ENCODE results near the gene INAFM2. TPM values are rescaled to one million over a fixed set of nuclear protein-coding genes. Genes with fewer than 3 reads are reported as not detected.

The INAFM2 gene
- total and polyA plus RNA-seq, 5 donors from 2014 or later = 0.67 to 10.0 (median 2.1) TPM

- ATAC-seq (ENCODE audit: low read depth in 2 of 2) = no peak
- H3K4me3 ChIP-seq (ENCODE audit: low read depth, low read length) = no peak overlapping the region
- H3K9me3 Mint-ChIP-seq = no peaks in the 10 kb centered on the region
- H3K36me3 Mint-ChIP-seq = no peaks in the 10 kb centered on the region
- H3K36me3 ChIP-seq (ENCODE audit: control insufficient read depth, insufficient read depth, low read length) = no peaks in the 10 kb centered on the region
- H3K4me1 Mint-ChIP-seq = peaks cover 0 to 5% (median 2%) of the 10 kb centered on the region in 4 donors
- H3K4me3 Mint-ChIP-seq = no peak overlapping the region
- H3K27ac ChIP-seq (ENCODE audit: insufficient read depth, low read length, poor library complexity, severe bottlenecking) = no peak overlapping the region
- H3K27me3 Mint-ChIP-seq = no peaks in the 10 kb centered on the region
- DNase-seq = no peak
- H3K9me3 ChIP-seq (ENCODE audit: control insufficient read depth in 2 of 2, low read length in 2 of 2) = no peaks in the 10 kb centered on the region
- H3K27ac Mint-ChIP-seq = no peak overlapping the region
- H3K27me3 ChIP-seq (ENCODE audit: control insufficient read depth, insufficient read depth, low read length) = no peaks in the 10 kb centered on the region
- peaks cover 4% of the 10 kb centered on the region for H3K4me1 ChIP-seq (ENCODE audit: control insufficient read depth, insufficient read depth, low read length, poor library complexity, severe bottlenecking)
These were observed 20.7 kb downstream of the INAFM2 start for GRCh38 chr15:40344217-40344616.

GRCh38 chr15:40344631-40345120 lies 21.2 kb downstream of the INAFM2 start:
- H3K27ac Mint-ChIP-seq = no peak overlapping the region
- peaks cover 0 to 5% (median 2%) of the 10 kb centered on the region in 4 donors for H3K4me1 Mint-ChIP-seq
- H3K4me3 Mint-ChIP-seq = no peak overlapping the region
- H3K4me1 ChIP-seq (ENCODE audit: control insufficient read depth, insufficient read depth, low read length, poor library complexity, severe bottlenecking) = peaks cover 4% of the 10 kb centered on the region
- ATAC-seq (ENCODE audit: low read depth in 2 of 2) = peak; percentile 47 to 69
- H3K27me3 Mint-ChIP-seq = no peaks in the 10 kb centered on the region
- H3K36me3 Mint-ChIP-seq = no peaks in the 10 kb centered on the region
- H3K36me3 ChIP-seq (ENCODE audit: control insufficient read depth, insufficient read depth, low read length) = no peaks in the 10 kb centered on the region
- H3K27ac ChIP-seq (ENCODE audit: insufficient read depth, low read length, poor library complexity, severe bottlenecking) = no peak overlapping the region
- no peak overlapping the region for H3K4me3 ChIP-seq (ENCODE audit: low read depth, low read length)
- no peaks in the 10 kb centered on the region for H3K27me3 ChIP-seq (ENCODE audit: control insufficient read depth, insufficient read depth, low read length)
- peak; percentile 54 to 73 (median 66) for DNase-seq
- H3K9me3 ChIP-seq (ENCODE audit: control insufficient read depth in 2 of 2, low read length in 2 of 2) = no peaks in the 10 kb centered on the region
- no peaks in the 10 kb centered on the region for H3K9me3 Mint-ChIP-seq

- ATAC-seq (ENCODE audit: low read depth in 2 of 2) = no peak
- Mint-ChIP-seq H3K9me3 (no peaks in the 10 kb centered on the region), H3K27ac (peak overlapping the region in 1 of 3 donors; percentile 81), H3K4me1 (peaks cover 0 to 5% (median 2%) of the 10 kb centered on the region in 4 donors), H3K27me3 (no peaks in the 10 kb centered on the region), H3K36me3 (no peaks in the 10 kb centered on the region), H3K4me3 (no peak overlapping the region)
- Histone ChIP-seq H3K27ac (ENCODE audit: insufficient read depth, low read length, poor library complexity, severe bottlenecking) (no peak overlapping the region), H3K36me3 (ENCODE audit: control insufficient read depth, insufficient read depth, low read length) (no peaks in the 10 kb centered on the region), H3K9me3 (ENCODE audit: control insufficient read depth in 2 of 2, low read length in 2 of 2) (no peaks in the 10 kb centered on the region), H3K4me1 (ENCODE audit: control insufficient read depth, insufficient read depth, low read length, poor library complexity, severe bottlenecking) (peaks cover 4% of the 10 kb centered on the region), H3K4me3 (ENCODE audit: low read depth, low read length) (no peak overlapping the region), H3K27me3 (ENCODE audit: control insufficient read depth, insufficient read depth, low read length) (no peaks in the 10 kb centered on the region)
- DNase-seq = no peak
These were observed 21.9 kb downstream of the INAFM2 start for GRCh38 chr15:40345225-40345866.

GRCh38 chr15:40345867-40346578 lies 22.5 kb downstream of the INAFM2 start:
- no peak overlapping the region for H3K27ac ChIP-seq (ENCODE audit: insufficient read depth, low read length, poor library complexity, severe bottlenecking)
- no peaks in the 10 kb centered on the region for H3K9me3 Mint-ChIP-seq
- no peaks in the 10 kb centered on the region for H3K27me3 Mint-ChIP-seq
- no peaks in the 10 kb centered on the region for H3K36me3 Mint-ChIP-seq
- no peaks in the 10 kb centered on the region for H3K9me3 ChIP-seq (ENCODE audit: control insufficient read depth in 2 of 2, low read length in 2 of 2)
- peaks cover 4% of the 10 kb centered on the region for H3K4me1 ChIP-seq (ENCODE audit: control insufficient read depth, insufficient read depth, low read length, poor library complexity, severe bottlenecking)
- peaks cover 0 to 5% (median 2%) of the 10 kb centered on the region in 4 donors for H3K4me1 Mint-ChIP-seq
- no peaks in the 10 kb centered on the region for H3K27me3 ChIP-seq (ENCODE audit: control insufficient read depth, insufficient read depth, low read length)
- ATAC-seq (ENCODE audit: low read depth in 2 of 2) = no peak
- H3K27ac Mint-ChIP-seq = peak overlapping the region in 1 of 3 donors; percentile 81
- H3K4me3 Mint-ChIP-seq = no peak overlapping the region
- H3K36me3 ChIP-seq (ENCODE audit: control insufficient read depth, insufficient read depth, low read length) = no peaks in the 10 kb centered on the region
- no peak overlapping the region for H3K4me3 ChIP-seq (ENCODE audit: low read depth, low read length)
- DNase-seq = no peak

- Mint-ChIP-seq H3K4me3 (peak overlapping the region in 1 of 4 donors; percentile 23), H3K27ac (no peak overlapping the region)
- peaks cover 4% of the 10 kb centered on the region for H3K4me1 ChIP-seq (ENCODE audit: control insufficient read depth, insufficient read depth, low read length, poor library complexity, severe bottlenecking)
These were observed 23.4 kb downstream of the INAFM2 start for GRCh38 chr15:40346579-40347558.

GRCh38 chr15:40347559-40348473 lies 24.3 kb downstream of the INAFM2 start:
- H3K36me3 Mint-ChIP-seq = no peaks in the 10 kb centered on the region
- peaks cover 0 to 5% (median 2%) of the 10 kb centered on the region in 4 donors for H3K4me1 Mint-ChIP-seq
- no peak overlapping the region for H3K4me3 Mint-ChIP-seq
- H3K4me1 ChIP-seq (ENCODE audit: control insufficient read depth, insufficient read depth, low read length, poor library complexity, severe bottlenecking) = peaks cover 4% of the 10 kb centered on the region
- no peak overlapping the region for H3K27ac ChIP-seq (ENCODE audit: insufficient read depth, low read length, poor library complexity, severe bottlenecking)
- ATAC-seq (ENCODE audit: low read depth in 2 of 2) (no peak), DNase-seq (no peak)
- H3K4me3 ChIP-seq (ENCODE audit: low read depth, low read length) = no peak overlapping the region
- no peaks in the 10 kb centered on the region for H3K27me3 Mint-ChIP-seq
- H3K9me3 ChIP-seq (ENCODE audit: control insufficient read depth in 2 of 2, low read length in 2 of 2) = no peaks in the 10 kb centered on the region
- H3K27me3 ChIP-seq (ENCODE audit: control insufficient read depth, insufficient read depth, low read length) = no peaks in the 10 kb centered on the region
- H3K9me3 Mint-ChIP-seq = no peaks in the 10 kb centered on the region
- H3K36me3 ChIP-seq (ENCODE audit: control insufficient read depth, insufficient read depth, low read length) = no peaks in the 10 kb centered on the region
- no peak overlapping the region for H3K27ac Mint-ChIP-seq

More at GRCh38 chr15:40346579-40347558, 23.4 kb downstream of the INAFM2 start:
- Mint-ChIP-seq H3K27me3 (no peaks in the 10 kb centered on the region), H3K4me1 (peaks cover 0 to 5% (median 2%) of the 10 kb centered on the region in 4 donors), H3K9me3 (no peaks in the 10 kb centered on the region), H3K36me3 (no peaks in the 10 kb centered on the region)
- Histone ChIP-seq H3K27ac (ENCODE audit: insufficient read depth, low read length, poor library complexity, severe bottlenecking) (no peak overlapping the region), H3K27me3 (ENCODE audit: control insufficient read depth, insufficient read depth, low read length) (no peaks in the 10 kb centered on the region), H3K36me3 (ENCODE audit: control insufficient read depth, insufficient read depth, low read length) (no peaks in the 10 kb centered on the region), H3K9me3 (ENCODE audit: control insufficient read depth in 2 of 2, low read length in 2 of 2) (no peaks in the 10 kb centered on the region), H3K4me3 (ENCODE audit: low read depth, low read length) (no peak overlapping the region)
- no peak for ATAC-seq (ENCODE audit: low read depth in 2 of 2)
- no peak for DNase-seq

Measured in CD4-positive, CD25-positive, alpha-beta regulatory T cell (primary cell).